Hindlimb muscle (tissue), 1 donor: ENCODE results near the gene SPECC1L. TPM values are rescaled to one million over a fixed set of nuclear protein-coding genes. Genes with fewer than 3 reads are reported as not detected.

Experiments used
- polyA plus RNA-seq: library from polyadenylated mRNA; unstranded; fragments of 120-200 nt; gene quantifications from one replicate; pipeline ENCODE4 v1.2.1, GENCODE V29; 2013; ENCODE audit not compliant: insufficient read length

SPECC1L gene
- polyA plus RNA-seq, 1 donor: 24.1 TPM

Other genes starting within 250 kb of the SPECC1L start
- 0.85 TPM for gene SUSD2, start 89.3 kb upstream of the SPECC1L start, polyA plus RNA-seq
- 13.7 TPM for gene GGT5, start 25.7 kb upstream of the SPECC1L start, polyA plus RNA-seq
- gene ADORA2A, start 156.8 kb downstream of the SPECC1L start, polyA plus RNA-seq: 11.2 TPM
- 0.40 TPM for gene UPB1, start 224.5 kb downstream of the SPECC1L start, polyA plus RNA-seq